ENCODE measurements around the gene IER5L.

The IER5L gene

DNA sequence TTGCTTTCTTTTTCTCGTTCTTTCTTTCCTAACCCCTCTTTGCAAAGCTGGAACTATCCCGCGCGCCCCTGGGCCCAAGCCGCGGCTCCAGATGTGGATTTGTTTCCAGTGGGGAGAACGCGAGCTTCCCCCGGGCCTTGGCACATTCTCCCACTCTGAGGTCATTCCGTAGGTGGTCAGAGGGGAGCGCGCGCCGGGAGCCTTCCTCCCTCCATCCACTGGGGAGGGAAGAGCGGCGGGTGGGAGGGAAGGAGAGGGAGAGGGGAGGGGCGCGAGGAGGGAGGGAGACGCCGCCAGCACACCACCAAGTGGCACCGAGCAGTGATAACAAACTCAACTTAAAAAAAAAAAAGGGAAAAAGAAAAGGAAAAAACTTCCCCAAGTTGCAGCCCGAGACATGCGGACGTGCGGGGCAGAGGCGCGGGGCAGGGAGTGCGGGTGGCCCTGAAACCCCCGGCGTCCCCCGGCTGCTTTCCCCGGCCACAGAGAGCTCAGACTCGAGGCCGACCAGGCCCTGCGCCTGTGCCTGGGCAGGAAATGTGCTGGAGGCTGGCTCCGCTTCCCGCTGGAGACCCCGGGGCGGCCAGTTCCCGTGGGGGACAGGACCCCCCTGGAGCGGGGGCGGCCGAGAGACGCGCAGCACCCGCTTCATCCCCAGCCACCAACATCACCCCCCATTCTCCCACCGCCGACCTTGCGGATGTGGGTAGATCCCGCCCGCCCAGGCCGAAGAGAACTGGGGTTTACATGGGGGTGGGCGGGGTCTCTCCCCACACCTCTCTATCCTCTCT, 3.1 kb downstream of the IER5L start:
- H3K9me3 Mint-ChIP-seq, result no peaks in the 10 kb centered on the region
- H3K36me3 Mint-ChIP-seq (ENCODE audit: low read depth), result no peaks in the 10 kb centered on the region
- TF ChIP-seq CTCF (IDR thresholded peaks at IDR 0.05), result no peak
- DNase-seq, result peak; percentile 73
- H3K27ac Mint-ChIP-seq, result peak overlapping the region; percentile 98
- peaks cover 50% of the 10 kb centered on the region for H3K4me1 Mint-ChIP-seq
- H3K27me3 Mint-ChIP-seq (ENCODE audit: low read depth, poor library complexity), result peaks cover 18% of the 10 kb centered on the region
- peak overlapping the region; percentile 90 for H3K4me3 Mint-ChIP-seq

DNA sequence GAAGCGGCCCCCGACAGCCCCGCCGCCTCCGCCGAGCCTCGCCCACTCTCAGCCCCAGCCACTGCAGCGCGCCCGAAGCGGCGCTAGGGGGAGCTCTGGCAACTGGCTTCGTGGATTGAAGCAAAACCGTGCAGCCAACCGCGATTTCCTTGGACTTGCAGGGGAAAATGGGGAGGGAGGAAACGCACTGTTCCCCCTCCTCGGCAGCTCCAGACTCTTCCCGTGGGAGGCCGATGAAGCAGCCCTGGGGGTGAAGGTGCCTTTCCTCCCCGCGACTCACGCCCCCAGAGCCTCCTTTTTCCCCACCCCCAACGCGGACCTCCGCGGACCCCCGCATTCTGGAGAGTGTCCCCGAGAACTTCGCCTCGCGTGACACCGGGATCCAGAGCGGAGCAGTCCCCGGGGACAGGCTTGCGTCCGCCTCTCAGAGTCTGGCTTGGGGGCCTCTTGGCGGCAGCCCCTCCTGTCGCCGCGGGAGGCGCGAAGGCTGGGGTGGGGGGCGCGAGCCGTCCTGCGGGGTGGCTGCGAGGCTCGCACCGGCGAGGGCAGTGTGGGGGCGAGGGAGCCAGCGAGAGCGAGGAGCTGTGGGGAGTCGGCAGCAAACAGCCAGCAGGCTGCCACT, 3.8 kb downstream of the IER5L start:
- Mint-ChIP-seq H3K4me3 (peak overlapping the region; percentile 90), H3K36me3 (ENCODE audit: low read depth) (no peaks in the 10 kb centered on the region), H3K4me1 (peaks cover 43% of the 10 kb centered on the region), H3K27me3 (ENCODE audit: low read depth, poor library complexity) (peaks cover 14% of the 10 kb centered on the region), H3K9me3 (no peaks in the 10 kb centered on the region), H3K27ac (no peak overlapping the region)
- TF ChIP-seq CTCF (IDR thresholded peaks at IDR 0.05), result peak; percentile 94
- DNase-seq, result peak; percentile 94

DNA sequence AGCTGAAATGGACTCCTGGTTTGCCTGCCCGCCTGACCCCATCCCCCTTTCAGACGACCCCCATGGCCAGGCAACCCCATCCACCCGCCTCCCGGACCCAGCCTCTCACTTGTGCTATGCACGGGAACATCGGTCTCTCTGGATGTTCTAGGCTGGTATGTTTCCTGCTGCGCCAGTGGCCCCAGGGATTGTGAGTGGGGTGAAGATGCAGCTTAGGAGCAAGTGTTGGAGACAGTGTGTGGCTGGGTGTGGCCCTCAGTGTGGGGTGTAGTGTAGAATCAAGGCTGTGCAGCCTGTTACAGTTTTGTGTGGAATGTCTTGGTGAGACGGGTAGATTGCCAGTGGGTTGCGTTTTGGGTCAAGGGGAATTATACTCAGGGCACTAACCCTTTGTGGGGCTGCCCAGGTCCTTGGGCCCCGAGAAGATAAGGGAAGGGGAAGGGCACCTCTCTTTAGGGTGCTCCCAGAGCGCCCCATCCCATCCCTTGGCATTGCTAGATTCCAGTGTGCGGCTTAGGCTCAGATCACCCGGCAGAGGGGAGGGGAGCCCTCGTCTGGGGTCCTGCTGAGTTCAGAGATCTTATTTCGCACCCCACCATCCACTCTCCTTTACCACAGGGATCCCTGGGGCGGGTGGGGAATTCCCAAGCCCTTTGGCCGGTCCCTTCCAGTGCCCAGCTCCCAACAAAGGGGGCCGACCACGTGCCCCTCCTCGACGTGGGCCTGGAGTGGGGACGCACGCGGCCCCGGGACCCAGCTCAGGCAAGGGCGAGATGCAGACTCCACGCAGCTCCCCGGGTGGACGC, 4.6 kb downstream of the IER5L start:
- H3K9me3 Mint-ChIP-seq, result no peaks in the 10 kb centered on the region
- peaks cover 37% of the 10 kb centered on the region for H3K4me1 Mint-ChIP-seq
- DNase-seq, result no peak
- peaks cover 13% of the 10 kb centered on the region for H3K27me3 Mint-ChIP-seq (ENCODE audit: low read depth, poor library complexity)
- no peaks in the 10 kb centered on the region for H3K36me3 Mint-ChIP-seq (ENCODE audit: low read depth)
- no peak for TF ChIP-seq CTCF (IDR thresholded peaks at IDR 0.05)
- peak overlapping the region; percentile 68 for H3K27ac Mint-ChIP-seq
- peak overlapping the region; percentile 75 for H3K4me3 Mint-ChIP-seq

GRCh38 chr9:129172816-129173215, 5.2 kb downstream of the IER5L start:
- H3K9me3 Mint-ChIP-seq, result no peaks in the 10 kb centered on the region
- H3K27me3 Mint-ChIP-seq (ENCODE audit: low read depth, poor library complexity), result peaks cover 13% of the 10 kb centered on the region
- H3K4me3 Mint-ChIP-seq, result no peak overlapping the region
- H3K4me1 Mint-ChIP-seq, result peaks cover 42% of the 10 kb centered on the region
- peak overlapping the region; percentile 68 for H3K27ac Mint-ChIP-seq
- H3K36me3 Mint-ChIP-seq (ENCODE audit: low read depth), result no peaks in the 10 kb centered on the region
- no peak for TF ChIP-seq CTCF (IDR thresholded peaks at IDR 0.05)
- no peak for DNase-seq

DNA sequence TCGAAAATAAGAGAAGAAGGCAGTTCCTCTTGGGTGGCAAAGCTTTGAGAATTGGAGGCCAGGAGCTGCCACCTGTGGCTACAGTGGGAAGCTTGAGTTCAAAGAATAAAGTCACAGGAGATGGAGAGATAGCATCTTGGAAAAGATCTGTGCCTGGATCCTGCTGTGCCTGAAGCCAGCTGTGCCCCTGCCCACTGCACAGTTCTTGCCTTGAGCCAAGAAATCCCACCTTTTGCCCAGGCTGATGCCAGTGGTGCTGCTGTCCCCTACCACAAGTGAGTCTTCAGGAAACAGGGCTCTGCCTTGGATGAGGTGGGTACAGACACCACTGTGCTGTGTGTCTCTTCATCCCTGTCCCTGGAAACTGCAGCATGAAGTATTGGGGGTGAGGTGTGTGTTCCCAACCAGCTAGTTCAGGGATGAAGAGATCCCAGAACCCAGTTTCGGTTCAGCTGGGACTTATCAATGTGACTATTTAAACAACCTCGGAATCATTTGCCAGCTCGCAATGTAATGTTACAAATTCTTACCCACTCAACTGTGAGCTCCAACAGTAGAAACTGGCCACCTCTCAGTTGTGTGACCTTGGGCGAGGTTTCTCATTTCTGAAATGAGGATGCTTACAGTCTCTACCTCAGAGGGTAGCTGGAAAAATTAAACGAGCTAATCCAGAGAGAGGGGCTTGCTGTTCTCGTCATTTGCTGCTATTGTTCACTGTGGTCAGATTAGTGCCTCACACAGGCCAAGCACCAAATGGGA, 5.9 kb downstream of the IER5L start:
- Mint-ChIP-seq H3K36me3 (ENCODE audit: low read depth) (no peaks in the 10 kb centered on the region), H3K9me3 (no peaks in the 10 kb centered on the region), H3K27me3 (ENCODE audit: low read depth, poor library complexity) (peaks cover 13% of the 10 kb centered on the region), H3K27ac (no peak overlapping the region), H3K4me1 (peaks cover 49% of the 10 kb centered on the region), H3K4me3 (no peak overlapping the region)
- no peak for TF ChIP-seq CTCF (IDR thresholded peaks at IDR 0.05)
- no peak for DNase-seq
